D721Med (cell line): ENCODE data around the gene ZNF586.
"Not testable (repeated sequence)": the region's sequence is repeated elsewhere in the genome, so short reads cannot be mapped to it uniquely, and the experiment has no call there.

Experiments
- DNase-seq: peaks from one replicate; pipeline ENCODE4 v3.0.0; 2011; ENCODE audit warnings: low spot score; ENCODE audit not compliant: insufficient read length
- FAIRE-seq: peaks from 2 replicates; lab custom pipeline; 2011; peaks lifted over from hg19 to GRCh38; lab: Jason Lieb, UNC
- TF ChIP-seq, protein P1 (sequence below): IDR thresholded peaks from 2 replicates; pipeline ENCODE4 v1.5.1; 2012; ENCODE audit warnings: mild to moderate bottlenecking, control low read depth; ENCODE audit not compliant: insufficient read depth; ENCODE audit errors: missing control alignments

The ZNF586 gene

DNA sequence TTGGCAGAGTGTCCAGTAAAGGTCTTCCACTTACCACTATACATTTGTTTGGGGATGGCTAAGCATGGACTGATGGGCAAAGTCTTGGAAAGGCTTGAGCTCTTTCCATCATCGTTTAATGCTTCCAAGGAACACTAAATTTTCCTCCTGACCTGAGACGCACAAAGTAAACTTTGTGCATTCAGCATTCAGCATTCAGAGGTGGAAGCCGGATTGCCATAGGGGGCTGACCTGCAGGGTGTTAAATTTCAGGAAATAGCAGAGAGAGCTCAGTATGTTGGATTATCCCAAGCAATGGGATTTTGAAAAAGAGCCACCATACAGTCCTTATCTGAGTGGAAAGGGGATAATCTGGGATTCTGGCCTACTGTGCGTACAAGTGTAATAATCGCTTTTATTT lies 31.2 kb downstream of the ZNF586 start:
- no peak for DNase-seq
- no peak for FAIRE-seq
- TF ChIP-seq, protein P1, sequence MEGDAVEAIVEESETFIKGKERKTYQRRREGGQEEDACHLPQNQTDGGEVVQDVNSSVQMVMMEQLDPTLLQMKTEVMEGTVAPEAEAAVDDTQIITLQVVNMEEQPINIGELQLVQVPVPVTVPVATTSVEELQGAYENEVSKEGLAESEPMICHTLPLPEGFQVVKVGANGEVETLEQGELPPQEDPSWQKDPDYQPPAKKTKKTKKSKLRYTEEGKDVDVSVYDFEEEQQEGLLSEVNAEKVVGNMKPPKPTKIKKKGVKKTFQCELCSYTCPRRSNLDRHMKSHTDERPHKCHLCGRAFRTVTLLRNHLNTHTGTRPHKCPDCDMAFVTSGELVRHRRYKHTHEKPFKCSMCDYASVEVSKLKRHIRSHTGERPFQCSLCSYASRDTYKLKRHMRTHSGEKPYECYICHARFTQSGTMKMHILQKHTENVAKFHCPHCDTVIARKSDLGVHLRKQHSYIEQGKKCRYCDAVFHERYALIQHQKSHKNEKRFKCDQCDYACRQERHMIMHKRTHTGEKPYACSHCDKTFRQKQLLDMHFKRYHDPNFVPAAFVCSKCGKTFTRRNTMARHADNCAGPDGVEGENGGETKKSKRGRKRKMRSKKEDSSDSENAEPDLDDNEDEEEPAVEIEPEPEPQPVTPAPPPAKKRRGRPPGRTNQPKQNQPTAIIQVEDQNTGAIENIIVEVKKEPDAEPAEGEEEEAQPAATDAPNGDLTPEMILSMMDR: no peak

DNA sequence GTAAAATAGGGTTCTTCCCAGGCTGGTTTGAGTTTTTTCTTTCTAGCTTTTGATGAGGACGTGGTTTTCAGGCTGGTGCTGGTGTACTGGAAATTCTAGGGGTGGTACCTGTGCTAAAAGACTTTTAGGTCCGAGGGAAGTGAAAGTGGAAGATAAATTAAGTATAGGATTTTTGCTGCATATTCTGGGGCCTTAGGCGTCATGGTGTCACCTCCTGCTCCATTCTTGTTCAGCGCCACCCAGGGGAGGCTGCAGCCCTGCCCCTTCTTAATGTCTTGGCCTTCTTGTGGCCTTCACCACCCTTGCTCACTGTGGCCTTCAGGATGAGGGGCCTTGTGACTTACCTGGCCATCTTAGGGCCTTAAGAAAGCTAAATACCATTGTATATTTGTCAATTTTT lies 32.8 kb downstream of the ZNF586 start:
- DNase-seq (no peak), FAIRE-seq (no peak)
- TF ChIP-seq, protein P1: no peak

DNA sequence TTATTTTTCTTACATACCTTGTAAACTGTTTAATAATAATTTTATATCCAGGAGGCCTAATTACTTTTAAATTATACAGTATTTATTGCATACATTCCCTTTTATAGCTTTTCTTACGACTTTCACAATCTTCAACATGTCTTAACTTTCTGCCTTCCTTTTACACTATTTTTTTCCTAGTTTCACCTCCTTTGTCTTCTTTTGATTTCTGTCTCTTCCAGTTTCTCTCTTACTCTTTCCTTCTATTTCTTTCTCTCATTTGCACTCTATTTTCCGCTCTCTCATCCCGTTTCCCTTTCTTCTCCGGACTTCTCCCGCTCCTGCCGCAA lies 33.8 kb downstream of the ZNF586 start:
- TF ChIP-seq, protein P1: no peak
- FAIRE-seq (no peak), DNase-seq (no peak)

DNA sequence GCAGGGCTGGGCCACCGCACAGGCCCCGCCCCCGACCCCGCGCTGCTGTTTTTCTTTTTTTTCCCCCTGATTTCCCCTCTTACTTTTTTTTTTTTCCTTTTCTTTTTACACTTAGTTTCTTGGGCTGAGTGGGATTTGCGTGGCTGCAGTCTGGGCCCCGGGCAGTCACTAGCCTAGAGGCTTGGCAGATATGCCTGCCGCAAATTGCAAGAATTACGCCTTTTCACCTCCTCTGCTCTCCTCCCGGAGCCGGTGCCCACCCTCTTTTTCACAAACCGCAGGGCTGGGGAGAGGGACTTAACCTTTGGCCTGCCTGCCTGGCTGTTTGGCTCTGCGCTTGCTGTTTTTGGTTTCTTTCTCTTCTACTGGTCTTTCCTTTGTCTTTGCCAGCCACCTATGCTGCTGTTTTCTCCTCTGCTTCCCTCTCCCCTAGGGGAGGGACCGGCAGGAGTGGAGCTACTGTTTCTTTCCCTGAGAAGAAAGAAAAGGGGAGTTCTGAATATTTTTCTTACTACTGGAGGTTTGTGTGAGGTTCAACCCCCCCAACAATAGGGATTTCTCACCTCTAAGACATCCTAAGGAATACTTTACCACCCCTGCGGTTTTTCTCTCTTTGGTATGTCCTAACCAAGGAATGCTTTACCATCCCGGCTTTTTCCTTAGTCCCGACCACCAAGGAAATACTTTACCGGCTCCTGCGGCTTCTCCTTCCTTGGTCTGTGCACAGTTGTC lies 34.3 kb downstream of the ZNF586 start:
- no peak for DNase-seq
- no peak for FAIRE-seq
- TF ChIP-seq, protein P1: no peak

DNA sequence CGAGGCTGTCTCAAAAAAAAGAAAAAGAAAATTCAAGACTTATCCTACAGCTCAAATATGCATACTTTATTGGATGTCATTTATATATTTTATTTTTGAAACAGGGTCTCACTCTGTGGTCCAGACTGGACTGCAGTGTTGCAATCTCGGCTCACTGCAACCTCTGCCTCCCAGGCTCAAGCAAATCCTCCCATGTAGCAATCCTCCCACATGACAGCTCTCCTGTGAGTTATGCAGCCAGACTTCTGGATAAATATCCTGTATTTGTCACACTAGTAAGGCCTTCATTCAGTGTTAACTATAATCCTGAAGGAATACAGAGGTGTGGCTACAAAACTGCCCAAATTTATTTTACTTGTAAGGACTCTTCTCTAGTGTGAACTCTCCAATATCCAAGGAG lies 38.1 kb downstream of the ZNF586 start:
- no peak for DNase-seq
- no peak for FAIRE-seq
- TF ChIP-seq, protein P1: no peak

DNA sequence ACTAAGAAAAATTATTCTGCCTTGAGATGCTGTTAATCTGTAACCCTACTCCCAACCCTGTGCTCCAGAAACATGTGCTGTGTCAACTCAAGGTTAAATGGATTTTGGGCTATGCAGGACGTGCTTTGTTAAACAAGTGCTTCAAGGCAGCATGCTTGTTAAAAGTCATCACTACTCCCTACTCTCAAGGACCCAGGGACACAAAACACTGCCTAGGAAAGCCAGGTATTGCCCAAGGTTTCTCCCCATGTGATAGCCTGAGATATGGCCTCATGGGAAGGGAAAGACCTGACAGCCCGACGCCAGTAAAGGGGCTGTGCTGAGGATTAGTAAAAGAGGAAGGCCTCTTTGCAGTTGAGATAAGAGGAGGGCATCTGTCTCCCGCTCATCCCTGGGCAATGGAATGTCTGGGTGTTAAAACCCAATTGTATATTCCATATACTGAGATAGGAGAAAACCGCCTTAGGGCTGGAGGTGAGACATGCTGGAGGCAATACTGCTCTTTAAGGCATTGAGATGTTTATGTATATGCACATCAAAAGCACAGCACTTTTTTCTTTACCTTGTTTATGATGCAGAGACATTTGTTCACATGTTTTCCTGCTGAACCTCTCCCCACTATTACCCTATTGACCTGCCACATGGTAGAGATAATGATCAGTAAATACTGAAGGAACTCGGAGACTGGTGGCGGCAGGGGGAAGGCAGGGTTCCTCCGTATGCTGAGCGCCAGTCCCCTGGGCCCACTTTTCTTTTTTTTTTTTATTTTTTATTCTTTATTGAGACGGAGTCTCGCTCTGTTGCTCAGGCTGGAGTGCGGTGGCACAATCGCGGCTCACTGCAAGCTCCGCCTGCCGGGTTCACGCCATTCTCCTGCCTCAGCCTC lies 41.2 kb downstream of the ZNF586 start:
- not testable (repeated sequence) for DNase-seq, FAIRE-seq

DNA sequence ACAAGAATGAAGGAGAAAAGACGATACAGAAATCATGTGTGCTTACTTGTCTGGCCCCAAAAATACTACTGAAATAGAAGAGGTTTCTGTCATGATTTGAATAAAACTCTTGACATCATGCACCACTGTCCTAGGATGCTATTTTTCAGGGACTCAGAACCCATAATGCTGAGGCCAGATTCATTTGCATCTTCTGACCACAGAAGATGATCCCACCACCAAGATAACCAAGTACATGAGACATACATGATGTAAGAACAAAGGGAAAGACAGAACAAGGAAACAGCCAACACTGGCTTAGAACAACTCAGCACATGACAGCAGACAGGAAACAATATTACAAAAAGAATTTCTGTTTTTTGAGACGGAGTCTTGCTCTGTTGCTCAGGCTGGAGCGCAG lies 42.8 kb downstream of the ZNF586 start:
- DNase-seq (no peak), FAIRE-seq (no peak)
- TF ChIP-seq, protein P1: no peak

DNA sequence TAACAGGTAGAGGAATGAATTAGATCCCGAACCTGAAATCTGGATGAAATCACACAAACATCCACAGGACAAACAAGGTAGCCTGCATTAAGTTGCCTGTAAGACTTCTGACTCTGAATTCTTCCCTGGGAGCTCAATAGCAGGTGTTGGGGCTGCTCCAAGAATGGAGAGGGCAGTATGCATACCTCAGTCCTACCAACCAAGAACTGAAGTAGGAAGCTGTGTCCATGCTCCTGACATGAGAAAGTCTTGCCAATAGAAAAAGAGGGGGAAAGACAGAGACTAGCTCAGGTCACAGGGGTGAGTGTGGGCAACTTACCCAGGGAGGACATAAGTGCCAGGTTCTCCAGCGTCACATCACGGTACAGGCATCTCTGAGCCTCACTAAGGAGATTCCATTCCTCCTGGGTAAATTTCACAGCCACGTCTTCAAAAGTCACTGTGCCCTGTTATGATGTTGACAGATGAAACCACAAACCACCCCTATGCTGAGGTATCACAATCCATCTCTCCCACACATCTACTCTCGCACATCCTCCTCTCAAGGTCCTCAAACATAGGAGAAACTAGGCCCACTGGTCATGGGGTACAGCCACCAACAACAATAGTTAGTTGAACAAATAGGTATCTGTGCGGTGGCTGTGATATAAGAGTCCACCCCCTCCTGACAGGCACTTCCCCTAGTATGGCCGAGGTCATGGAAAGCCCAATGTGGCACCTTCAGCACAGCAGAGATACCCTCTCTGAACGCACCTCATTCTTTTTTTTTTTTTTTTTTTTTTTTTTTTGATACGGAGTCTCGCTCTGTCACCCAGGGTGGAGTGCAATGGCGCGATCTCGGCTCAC lies 43.7 kb downstream of the ZNF586 start:
- not testable (repeated sequence) for FAIRE-seq, DNase-seq
